Neuron (in vitro differentiated cells): ENCODE data around the gene MICAL3.
"Not testable (repeated sequence)": the region's sequence is repeated elsewhere in the genome, so short reads cannot be mapped to it uniquely, and the experiment has no call there.

Source experiments
- H2AFZ ChIP-seq: one replicate; pipeline ENCODE4 v1.6.1; 2013; ENCODE audit warnings: low read depth, mild to moderate bottlenecking, inconsistent platforms, low read length, moderate library complexity
- H3K27me3 ChIP-seq: one replicate; pipeline ENCODE4 v1.6.1; 2013; ENCODE audit warnings: low read length; ENCODE audit not compliant: insufficient read depth
- H3K36me3 ChIP-seq: one replicate; pipeline ENCODE4 v1.6.1; 2013; ENCODE audit warnings: low read length; ENCODE audit not compliant: insufficient read depth
- H3K4me1 ChIP-seq: one replicate; pipeline ENCODE4 v1.6.1; 2013; ENCODE audit warnings: low read length; ENCODE audit not compliant: insufficient read depth
- H3K4me3 ChIP-seq: 2 replicates; pipeline ENCODE4 v1.5.1; 2013; ENCODE audit warnings: mild to moderate bottlenecking, low read length, moderate library complexity
- H3K9me3 ChIP-seq: one replicate; pipeline ENCODE4 v1.6.1; 2013; ENCODE audit warnings: low read length

The MICAL3 gene, protein sequence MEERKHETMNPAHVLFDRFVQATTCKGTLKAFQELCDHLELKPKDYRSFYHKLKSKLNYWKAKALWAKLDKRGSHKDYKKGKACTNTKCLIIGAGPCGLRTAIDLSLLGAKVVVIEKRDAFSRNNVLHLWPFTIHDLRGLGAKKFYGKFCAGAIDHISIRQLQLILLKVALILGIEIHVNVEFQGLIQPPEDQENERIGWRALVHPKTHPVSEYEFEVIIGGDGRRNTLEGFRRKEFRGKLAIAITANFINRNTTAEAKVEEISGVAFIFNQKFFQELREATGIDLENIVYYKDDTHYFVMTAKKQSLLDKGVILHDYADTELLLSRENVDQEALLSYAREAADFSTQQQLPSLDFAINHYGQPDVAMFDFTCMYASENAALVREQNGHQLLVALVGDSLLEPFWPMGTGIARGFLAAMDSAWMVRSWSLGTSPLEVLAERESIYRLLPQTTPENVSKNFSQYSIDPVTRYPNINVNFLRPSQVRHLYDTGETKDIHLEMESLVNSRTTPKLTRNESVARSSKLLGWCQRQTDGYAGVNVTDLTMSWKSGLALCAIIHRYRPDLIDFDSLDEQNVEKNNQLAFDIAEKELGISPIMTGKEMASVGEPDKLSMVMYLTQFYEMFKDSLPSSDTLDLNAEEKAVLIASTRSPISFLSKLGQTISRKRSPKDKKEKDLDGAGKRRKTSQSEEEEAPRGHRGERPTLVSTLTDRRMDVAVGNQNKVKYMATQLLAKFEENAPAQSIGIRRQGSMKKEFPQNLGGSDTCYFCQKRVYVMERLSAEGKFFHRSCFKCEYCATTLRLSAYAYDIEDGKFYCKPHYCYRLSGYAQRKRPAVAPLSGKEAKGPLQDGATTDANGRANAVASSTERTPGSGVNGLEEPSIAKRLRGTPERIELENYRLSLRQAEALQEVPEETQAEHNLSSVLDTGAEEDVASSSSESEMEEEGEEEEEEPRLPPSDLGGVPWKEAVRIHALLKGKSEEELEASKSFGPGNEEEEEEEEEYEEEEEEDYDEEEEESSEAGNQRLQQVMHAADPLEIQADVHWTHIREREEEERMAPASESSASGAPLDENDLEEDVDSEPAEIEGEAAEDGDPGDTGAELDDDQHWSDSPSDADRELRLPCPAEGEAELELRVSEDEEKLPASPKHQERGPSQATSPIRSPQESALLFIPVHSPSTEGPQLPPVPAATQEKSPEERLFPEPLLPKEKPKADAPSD (N-terminal part only)

DNA sequence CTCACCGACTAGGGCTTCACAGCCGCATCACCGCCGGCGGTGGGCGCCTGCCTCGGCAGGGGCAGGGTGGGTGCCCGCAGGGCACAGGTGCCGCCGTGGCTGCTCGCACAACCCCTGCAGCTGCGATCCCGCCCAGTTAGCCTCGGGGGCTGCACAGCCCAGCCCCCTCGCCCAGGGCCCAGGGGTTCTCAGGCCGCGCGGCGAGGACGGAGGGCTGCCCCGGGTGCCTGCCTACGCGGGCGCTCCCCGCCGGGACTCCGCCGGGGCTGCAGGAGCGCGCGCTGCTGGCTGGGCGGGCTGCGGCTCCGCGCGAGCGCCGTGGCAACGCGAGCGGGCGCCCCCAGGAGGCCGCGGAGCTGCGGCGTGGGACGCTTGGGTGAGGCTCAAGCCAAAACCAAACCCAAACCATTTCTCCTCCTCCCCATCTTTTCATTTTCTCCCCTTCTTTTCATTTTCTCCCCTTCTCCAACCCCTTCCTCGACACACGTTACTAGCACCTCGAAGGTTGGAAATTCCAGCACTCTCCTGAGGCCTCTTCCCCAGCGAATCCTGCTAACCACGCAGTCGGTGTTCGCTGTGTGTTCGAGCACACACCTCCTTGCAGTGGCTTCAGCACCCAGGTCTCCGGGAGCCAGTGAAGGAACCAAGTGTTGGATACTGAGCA lies at the start of gene MICAL3:
Gene MICAL3 (minus strand): TSS at position 286 of the 664 bp plus-strand sequence. CDS start 117,749 bp downstream, outside the sequence.
- Histone ChIP-seq H3K27me3 (no peaks in the 10 kb centered on the region), H2AFZ (peak within 1 kb of the TSS; percentile 86)

DNA sequence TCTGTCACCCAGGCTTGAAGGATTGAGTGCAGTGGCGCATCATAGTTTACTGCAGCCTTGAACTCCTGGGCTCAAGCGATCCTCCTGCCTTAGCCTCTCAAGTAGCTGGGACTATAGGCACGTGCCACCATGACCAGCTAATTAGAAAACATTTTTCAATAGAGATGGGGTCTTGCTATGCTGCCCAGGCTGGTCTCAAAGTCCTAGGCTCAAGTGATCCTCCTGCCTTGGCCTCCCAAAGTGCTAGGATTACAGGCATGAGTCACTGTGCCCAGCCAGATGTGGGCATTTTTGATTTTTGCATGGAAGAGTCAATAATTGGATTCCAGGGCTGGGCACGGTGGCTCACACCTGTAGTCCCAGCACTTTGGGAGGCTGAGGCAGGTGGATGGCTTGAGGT lies 49.6 kb upstream of the MICAL3 start:
- not testable (repeated sequence) for H2AFZ ChIP-seq, H3K9me3 ChIP-seq, H3K4me3 ChIP-seq, H3K36me3 ChIP-seq, H3K27me3 ChIP-seq
- H3K4me1 ChIP-seq = peaks cover 20% of the 10 kb centered on the region

More for the DNA sequence above, at the start of gene MICAL3:
- Histone ChIP-seq H3K9me3 (no peaks in the 10 kb centered on the region), H3K4me3 (peak within 1 kb of the TSS; percentile 56), H3K4me1 (peaks cover 16% of the 10 kb centered on the region), H3K36me3 (no peaks in the 10 kb centered on the region)

DNA sequence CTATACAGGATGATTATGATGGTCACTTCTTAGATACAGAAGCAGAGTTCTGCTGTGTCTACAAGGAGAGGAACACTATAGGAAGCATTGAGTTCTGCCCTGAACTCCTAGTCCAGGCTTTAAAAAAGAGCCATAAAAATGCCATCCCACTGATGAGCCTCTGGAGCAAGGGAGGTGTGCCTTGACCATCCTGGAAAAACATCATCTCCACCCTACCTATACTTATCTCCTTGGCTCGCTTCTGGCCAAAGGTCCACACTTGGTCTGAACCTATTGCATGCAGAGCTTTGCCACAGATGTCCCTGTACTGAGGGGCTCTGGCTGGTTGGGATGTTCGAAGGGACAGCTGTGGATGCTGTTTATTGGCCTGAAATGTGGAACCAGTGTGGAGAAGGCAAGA lies 49.1 kb upstream of the MICAL3 start:
- Histone ChIP-seq H3K9me3 (no peaks in the 10 kb centered on the region), H3K27me3 (peaks cover 3% of the 10 kb centered on the region), H3K4me1 (peaks cover 15% of the 10 kb centered on the region), H2AFZ (no peak overlapping the region), H3K36me3 (no peaks in the 10 kb centered on the region), H3K4me3 (no peak overlapping the region)

DNA sequence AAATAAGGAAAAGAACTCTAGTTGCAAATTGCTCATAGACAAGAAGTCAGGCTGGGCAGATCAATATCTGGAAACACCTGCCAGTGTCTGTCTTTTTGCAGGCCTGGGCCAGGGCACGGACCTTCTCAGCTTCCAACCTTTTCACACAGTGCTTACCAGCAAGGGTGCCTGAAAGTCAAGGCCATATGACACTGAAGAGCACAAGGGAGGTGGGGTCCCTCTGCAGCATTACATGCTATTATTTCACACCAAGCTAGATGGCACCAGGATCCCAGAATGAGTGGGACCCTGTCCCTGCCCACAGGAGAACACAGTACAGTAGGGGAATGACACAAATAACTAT lies 47.6 kb upstream of the MICAL3 start:
- H3K4me1 ChIP-seq = peaks cover 8% of the 10 kb centered on the region
- no peak overlapping the region for H2AFZ ChIP-seq
- H3K27me3 ChIP-seq = peaks cover 12% of the 10 kb centered on the region

DNA sequence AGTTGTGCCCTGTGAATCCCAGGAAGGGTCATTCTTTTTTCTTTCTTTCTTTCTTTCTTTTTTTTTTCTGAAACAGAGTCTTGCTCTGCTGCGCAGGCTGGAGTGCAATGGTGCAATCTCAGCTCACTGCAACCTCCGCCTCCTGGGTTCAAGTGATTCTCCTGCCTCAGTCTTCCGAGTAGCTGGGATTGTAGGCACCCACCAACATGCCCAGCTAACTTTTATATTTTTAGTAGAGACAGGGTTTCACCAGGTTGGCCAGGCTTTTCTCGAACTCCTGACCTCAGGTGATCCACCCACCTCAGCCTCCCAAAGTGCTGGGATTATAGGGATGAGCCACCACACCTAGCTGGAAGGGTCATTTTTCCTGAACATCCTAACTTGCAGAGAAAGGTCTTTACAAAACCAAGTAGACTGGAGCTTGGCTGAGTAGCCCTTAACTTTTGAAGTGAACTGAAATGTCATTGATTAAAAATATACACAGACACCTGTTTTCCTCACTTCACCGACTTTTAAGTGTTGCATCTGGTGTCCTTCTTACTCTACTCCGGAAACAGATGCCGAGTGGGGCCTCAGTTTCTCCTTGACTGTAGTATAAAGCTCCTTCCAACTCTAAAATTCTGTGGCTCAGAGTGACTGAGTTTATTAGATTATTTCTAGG lies 47.1 kb upstream of the MICAL3 start:
- H3K9me3 ChIP-seq, H3K4me1 ChIP-seq, H3K4me3 ChIP-seq, H3K36me3 ChIP-seq, H2AFZ ChIP-seq: not testable (repeated sequence)
- H3K27me3 ChIP-seq = peaks cover 12% of the 10 kb centered on the region

More for the DNA sequence above, 47.6 kb upstream of the MICAL3 start:
- H3K4me3 ChIP-seq = no peak overlapping the region
- H3K36me3 ChIP-seq = no peaks in the 10 kb centered on the region
- no peaks in the 10 kb centered on the region for H3K9me3 ChIP-seq

DNA sequence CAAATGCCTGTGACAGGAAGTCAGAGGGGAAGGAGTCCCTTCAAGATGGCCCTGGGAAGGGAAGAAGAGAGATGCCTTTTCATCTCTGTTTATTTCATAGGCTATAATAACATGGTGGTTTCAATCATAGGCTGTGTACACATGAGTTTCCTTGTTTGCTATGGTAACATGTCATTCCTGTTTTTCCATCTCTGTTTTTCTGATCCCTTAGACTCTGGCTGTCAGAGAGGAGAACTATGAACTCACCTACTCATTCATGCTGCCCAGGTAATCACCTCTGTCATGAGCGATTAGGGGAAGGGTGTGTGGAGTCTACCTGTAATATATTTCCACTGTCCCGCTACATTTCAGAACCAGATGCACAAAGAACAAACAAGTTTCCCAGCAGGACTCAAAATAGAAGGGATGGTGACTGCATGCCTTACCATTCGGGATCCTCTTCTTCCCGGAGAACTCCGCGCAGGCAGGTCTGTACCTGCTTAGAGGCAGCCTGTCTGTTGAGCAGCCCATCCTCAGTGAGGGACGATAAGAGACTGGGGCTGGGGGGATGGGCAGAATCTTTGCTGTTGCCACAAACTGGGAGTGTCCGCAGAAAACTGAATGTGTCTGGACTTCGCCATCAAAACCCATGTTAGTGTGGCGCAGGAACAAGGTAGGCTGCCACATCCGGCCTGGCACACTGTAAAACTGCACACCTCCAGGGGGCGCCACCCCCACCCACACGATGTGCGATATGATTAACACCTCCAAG lies 46.4 kb upstream of the MICAL3 start:
- Histone ChIP-seq H3K36me3 (no peaks in the 10 kb centered on the region), H2AFZ (no peak overlapping the region), H3K4me1 (no peaks in the 10 kb centered on the region), H3K27me3 (peaks cover 12% of the 10 kb centered on the region), H3K9me3 (no peaks in the 10 kb centered on the region), H3K4me3 (no peak overlapping the region)

DNA sequence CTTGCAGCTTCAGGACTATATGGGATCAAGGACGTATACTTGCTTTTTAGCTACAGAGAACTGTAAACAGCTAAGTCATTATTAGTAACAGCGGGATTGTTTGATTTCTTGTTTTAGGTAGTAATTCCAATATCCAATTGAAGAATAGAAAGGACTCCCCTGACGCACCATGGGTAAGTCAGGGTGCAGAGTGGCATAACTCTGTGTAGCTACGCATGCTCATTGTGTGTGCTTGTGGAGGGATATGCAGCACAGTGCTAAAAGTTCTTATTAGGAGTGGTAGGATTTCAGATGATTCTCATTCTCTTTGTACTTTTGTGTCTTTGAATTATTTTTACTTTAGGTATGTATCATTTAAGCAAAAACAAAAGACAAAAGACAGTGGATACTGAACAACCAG lies 45.7 kb upstream of the MICAL3 start:
- no peak overlapping the region for H3K4me3 ChIP-seq
- H3K4me1 ChIP-seq = no peaks in the 10 kb centered on the region
- H2AFZ ChIP-seq = no peak overlapping the region
- H3K9me3 ChIP-seq = no peaks in the 10 kb centered on the region
- no peaks in the 10 kb centered on the region for H3K36me3 ChIP-seq
- peaks cover 15% of the 10 kb centered on the region for H3K27me3 ChIP-seq

DNA sequence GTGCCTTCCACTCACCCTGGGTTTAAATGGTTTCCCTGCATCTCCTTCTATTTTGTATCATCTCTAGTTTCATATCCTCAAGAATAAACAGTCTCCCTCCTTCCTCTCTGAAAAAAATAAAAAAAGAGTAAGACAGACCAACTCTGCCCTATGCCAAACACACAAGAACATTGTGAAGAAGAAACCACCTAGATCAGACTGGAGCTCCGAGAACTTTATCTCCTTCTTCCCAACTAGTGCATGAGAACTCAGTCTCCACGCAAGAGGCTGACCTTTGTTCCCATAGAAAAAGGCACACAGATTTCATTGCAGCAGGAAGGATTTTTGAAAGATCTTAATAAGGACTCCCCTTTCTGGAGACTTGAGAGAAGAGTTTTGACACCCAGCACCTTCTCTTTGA lies 44.7 kb upstream of the MICAL3 start:
- Histone ChIP-seq H3K36me3 (no peaks in the 10 kb centered on the region), H3K4me3 (no peak overlapping the region), H3K9me3 (no peaks in the 10 kb centered on the region), H3K27me3 (peaks cover 18% of the 10 kb centered on the region), H3K4me1 (no peaks in the 10 kb centered on the region), H2AFZ (no peak overlapping the region)

DNA sequence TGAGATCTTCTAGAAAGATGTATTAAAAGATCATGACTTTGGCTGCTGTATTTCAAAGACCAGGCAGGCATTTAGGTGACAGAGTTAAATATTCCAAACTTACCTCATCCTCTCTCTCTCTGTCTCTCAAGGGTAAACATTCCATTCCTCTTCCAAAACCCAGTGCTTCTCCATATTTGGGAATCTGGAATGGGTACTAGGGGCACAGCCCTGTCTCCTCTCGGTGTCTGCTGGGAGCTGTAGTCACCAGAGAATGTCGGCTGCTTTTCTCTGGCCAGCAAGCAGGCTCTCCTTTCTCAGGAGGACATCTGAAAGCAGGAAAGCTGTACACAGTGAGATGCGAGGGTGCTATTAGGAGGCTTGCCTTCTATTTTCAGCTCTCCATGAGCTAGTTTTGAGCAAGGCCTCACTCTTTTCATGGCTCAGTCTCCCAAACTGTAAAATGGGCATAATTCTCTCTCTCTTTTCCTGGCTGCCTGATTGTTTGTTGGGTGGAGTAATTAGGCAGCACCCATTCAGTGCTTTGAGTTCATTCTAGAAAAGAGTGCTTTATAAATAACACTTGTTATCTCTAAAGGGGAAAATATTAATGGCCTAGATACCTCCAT lies 44.1 kb upstream of the MICAL3 start:
- H3K4me3 ChIP-seq = no peak overlapping the region
- H3K4me1 ChIP-seq = no peaks in the 10 kb centered on the region
- no peaks in the 10 kb centered on the region for H3K9me3 ChIP-seq
- no peaks in the 10 kb centered on the region for H3K36me3 ChIP-seq
- no peak overlapping the region for H2AFZ ChIP-seq
- H3K27me3 ChIP-seq = peaks cover 18% of the 10 kb centered on the region

DNA sequence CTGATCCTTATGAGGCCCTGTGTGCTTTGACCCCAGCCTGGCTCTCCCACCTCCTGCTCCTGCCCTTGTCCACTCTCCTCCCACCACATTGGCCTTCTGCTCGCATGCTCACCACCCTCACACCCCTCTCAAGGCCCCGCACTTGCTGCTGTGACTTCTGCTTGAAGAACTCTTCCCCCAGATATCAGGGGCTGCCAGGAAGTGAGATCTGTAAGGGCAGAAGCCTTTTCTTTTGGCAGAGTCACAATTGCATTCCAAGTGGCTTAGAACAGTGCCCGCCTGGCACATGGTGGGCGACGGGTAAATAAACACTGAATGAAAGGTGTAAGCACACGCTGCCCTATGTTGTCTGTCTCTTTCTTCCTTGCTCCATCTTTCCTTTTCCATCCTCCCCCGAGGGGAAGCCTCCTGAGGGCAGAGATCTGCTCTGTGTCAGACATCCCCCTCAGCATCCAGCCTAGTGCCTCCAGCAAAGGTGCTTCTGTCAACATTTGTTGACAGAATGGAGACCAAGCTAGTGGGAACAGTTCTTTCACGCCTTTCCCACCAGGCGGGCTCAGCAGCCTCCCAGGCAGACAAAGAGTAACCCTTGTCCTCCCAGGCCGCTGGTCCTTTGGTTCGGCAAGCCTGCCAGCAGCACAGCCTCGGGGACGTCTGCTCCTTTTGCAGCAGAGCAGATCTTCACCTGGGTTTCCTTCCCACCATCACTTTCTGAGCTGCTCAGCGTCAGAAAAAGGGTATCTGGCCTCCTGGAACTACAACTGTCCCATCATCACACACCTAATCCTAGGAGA lies 43.4 kb upstream of the MICAL3 start:
- Histone ChIP-seq H3K4me1 (no peaks in the 10 kb centered on the region), H2AFZ (no peak overlapping the region), H3K4me3 (no peak overlapping the region), H3K27me3 (peaks cover 18% of the 10 kb centered on the region), H3K36me3 (no peaks in the 10 kb centered on the region), H3K9me3 (no peaks in the 10 kb centered on the region)

DNA sequence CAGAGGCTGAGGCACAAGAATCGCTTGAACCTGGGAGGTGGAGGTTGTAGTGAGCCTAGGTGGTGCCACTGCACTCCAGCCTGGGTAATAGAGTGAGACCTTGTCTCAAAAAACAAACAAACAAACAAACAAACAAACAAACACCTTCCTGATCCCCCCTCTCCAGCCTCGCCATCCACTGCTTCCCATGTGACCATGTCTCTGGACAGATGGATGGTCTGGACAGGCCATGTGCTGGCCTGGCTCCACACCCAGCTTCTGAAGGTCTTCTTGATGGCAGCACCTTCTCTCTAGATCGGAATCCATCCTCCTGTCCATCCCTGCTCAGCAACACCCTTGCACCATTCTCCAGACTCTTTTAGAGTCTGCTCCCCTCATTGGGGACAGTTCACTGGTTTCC lies 42.8 kb upstream of the MICAL3 start:
- Histone ChIP-seq H3K9me3 (no peaks in the 10 kb centered on the region), H3K36me3 (no peaks in the 10 kb centered on the region), H2AFZ (no peak overlapping the region), H3K4me3 (no peak overlapping the region), H3K27me3 (peaks cover 18% of the 10 kb centered on the region), H3K4me1 (no peaks in the 10 kb centered on the region)
